Stomach (tissue), 4 donors: ENCODE measurements around the gene ANKRD34A.

Experiments
- CTCF ChIP-seq, 7 experiments: fragments of 450-650 bp in 4 of 7; fragments of 200-600 bp in 3 of 7; sonication (generic) in 3 of 7; IDR thresholded peaks; one replicate each; pipeline ENCODE4 v1.5.1; 2016 to 2019; ENCODE audit warnings: antibody characterized with exemption in 7 of 7, control low read depth in 2 of 7, mild to moderate bottlenecking in 1 of 7
- EP300 ChIP-seq: sonication (generic); formaldehyde crosslinking; IDR thresholded peaks from one replicate; pipeline ENCODE4 v1.6.1; 2017; ENCODE audit warnings: antibody characterized with exemption
- POLR2A ChIP-seq, 4 donors: fragments of 450-650 bp; IDR thresholded peaks; one replicate each; pipeline ENCODE4 v1.6.1; 2016; ENCODE audit warnings: antibody characterized with exemption in 4 of 4, control low read depth in 2 of 4, mild to moderate bottlenecking in 1 of 4, moderate library complexity in 1 of 4
- POLR2AphosphoS5 ChIP-seq, 3 donors: sonication (generic); formaldehyde crosslinking; IDR thresholded peaks; one replicate each; pipeline ENCODE4 v1.6.1; 2016; ENCODE audit warnings: antibody characterized with exemption in 3 of 3

GRCh38 chr1:145953861-145954260, 10.5 kb downstream of the ANKRD34A start:
- TF ChIP-seq POLR2A (IDR thresholded peaks at IDR 0.05) (no peak), CTCF (IDR thresholded peaks at IDR 0.05) (no peak), POLR2AphosphoS5 (IDR thresholded peaks at IDR 0.05) (no peak), EP300 (no peak)
